Stimulated activated CD4-positive, alpha-beta T cell treated with anti-CD3 and anti-CD28 coated beads, TNF-alpha, amount 100 ng/mL, for 24 hours (primary cell): ENCODE results near the gene SLC25A45.
A peak's percentile ranks its signal among the peaks of the same experiment; 100 is the strongest.

ENCODE experiments used
- DNase-seq, 3 experiments: peaks; one replicate each; pipeline ENCODE4 v3.0.0-alpha.2; 2020; ENCODE audit warnings: low read depth in 3 of 3

The SLC25A45 gene

GRCh38 chr11:65389294-65389980, 7.0 kb upstream of the SLC25A45 start:
- no peak for DNase-seq

DNA sequence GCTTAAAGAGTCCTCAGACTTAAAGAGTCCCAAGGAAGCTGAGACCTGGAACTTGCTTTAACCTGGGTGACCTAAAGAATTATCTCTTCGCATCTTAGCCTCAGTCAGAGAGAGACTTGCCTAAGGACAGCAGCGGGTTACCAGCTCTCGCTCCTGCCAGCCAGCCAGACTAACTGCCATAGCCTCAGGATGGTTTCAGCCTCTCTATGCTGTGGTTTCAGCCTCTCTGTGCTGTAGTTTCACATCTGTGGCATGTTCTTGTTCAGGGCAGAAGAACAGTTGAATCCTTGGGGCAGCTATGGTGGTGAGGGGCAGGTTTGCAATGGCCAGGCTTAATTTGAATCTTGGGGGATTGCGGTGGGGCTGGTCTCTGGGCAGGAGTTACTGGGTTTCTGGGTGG, 6.3 kb upstream of the SLC25A45 start:
- DNase-seq: no peak

GRCh38 chr11:65386307-65387140, 4.1 kb upstream of the SLC25A45 start, which contains the start of gene FRMD8:
FRMD8 (plus strand) TSS chr11:65386637; CDS start chr11:65387037, 400 bp downstream.
- peak; percentile 67 to 82 (median 74) for DNase-seq

DNA sequence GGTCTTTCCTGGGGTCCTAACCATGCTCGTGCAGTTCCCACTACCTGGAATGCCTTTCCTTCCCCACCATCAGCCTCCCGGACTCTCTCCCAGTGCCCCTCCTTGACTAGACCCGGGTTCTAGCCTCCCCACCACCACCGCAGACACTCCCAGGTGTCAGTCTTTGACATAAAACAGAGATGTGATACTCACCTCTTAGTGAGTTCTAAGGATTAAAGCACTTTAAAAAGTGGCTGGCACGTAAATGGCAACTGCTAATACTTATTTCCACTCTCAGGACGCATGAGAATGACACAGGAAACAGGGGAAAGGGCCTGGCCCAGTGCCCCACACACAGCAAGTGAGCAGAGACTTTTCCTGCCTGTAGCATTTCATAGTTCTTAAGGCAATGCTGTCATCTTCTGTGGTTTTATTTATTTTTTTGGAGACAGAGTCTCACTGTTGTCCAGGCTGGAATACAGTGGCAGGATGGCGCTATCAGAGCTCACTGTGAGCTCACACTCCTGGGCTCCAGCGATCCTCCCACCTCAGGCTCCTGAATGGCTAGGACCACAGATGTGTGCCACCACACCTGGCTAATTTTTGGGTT, 1.9 kb upstream of the SLC25A45 start:
- DNase-seq: peak in 1 of 3 experiments; percentile 14

DNA sequence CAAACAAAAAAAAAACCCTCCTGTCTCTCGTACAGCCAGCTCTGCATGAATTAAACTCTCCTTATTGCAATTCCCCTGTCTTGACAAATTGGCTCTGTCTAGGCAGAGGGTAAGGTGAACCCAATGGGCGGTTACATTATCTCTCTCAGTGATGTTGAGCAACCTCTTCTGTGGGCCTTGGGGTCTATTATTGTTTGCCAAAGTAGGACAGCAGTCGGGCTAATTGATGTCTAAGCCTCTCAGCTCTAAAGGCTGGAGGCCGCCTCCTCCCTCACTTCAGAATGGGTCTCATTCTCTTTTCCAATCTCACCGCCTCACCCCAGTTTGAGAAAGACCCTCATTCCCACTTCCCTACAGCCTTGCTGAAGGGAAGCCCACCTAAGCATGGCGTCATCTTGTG, 1.3 kb upstream of the SLC25A45 start:
- no peak for DNase-seq

- no peak for DNase-seq
These were observed 440 bp upstream of the SLC25A45 start for GRCh38 chr11:65382804-65383368.

DNA sequence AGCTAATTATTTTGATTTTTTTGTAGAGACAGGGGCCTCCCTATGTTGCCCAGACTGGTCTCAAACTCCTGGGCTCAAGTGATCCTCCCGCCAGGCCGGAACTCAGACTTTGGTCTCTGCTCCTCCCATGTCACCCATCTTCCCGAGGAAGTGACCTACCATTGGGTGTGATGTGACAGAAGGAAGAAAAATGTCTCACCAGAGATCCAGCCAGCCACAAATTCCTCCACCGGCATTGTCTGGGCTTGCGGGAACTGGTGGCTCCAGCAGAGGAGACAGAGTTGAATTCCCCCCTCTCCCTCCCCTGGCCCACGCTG, 772 bp downstream of the SLC25A45 start:
- peak in 1 of 3 experiments; percentile 30 for DNase-seq

- DNase-seq: no peak
These were observed 1.9 kb downstream of the SLC25A45 start for GRCh38 chr11:65380460-65381119.

DNA sequence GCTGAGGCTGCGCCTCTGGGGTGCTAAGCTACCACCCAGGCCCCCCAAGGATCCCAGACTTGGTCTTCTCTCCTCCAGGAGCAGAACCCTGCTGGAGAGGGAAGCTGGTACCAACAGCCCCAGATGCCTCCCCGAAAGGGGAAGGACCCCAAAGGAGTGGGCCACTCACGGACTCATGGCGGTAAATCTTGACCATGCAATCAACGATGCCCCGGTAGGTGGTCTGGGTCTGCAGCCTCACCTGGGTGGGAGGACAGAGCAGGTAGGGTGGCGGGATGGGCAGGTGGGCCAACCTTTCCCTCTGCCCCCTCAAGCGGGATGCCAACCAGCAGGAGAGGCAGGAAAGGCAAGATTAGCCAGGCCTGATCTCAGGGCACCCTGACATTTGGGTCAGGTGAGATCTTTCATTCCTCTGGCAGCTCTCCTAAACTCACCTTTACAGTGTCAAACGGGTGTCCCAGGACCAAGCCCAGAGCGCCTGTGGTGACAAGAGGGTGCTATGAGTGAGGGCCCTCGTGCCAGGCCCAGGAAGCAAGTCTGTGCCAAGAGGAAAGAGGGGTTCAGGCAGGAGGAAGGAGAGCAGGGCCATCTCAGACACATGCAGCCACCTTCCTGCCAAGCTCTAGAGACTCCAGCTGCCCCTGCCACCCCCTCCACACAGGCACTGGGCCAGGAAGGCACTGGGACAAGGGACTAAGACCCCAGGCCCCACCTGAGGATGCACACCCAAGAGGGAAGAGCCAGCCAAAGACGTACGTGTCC, 2.6 kb downstream of the SLC25A45 start:
- no peak for DNase-seq

DNA sequence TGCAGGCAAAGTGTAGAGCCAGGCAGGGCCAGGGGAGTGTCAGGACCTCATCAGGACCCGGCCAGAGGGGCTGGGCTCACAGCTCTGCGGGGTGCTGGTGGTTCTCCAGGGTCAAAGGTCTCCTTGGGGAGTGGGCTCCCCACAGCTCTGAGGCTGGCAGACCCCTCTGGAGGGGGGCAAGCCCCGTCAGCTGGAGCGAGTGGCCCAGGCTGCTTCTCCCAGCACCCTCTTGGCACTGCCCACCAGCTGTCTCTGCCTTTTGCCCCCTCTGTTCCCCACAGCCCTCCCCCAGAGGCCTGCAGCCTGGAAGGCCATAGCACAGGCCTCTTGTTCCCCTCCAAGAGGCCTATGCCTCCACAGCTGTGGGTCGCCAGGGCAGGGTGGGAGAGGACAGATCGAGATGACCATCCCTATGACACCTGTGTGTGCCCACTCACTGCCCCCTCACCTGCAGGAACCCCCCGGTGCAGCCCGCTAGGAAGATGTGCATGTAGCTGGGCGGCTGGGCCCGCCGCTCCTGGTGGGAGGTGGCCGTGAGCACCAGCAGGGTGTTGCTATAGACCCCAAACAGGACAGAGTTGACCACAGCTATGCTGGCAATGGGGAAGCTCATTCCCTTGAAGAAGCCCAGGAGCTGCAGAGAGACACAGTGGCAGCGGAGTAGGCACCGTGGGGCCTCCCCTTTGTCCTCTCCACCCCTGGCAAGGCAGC, 3.4 kb downstream of the SLC25A45 start:
- DNase-seq: no peak

DNA sequence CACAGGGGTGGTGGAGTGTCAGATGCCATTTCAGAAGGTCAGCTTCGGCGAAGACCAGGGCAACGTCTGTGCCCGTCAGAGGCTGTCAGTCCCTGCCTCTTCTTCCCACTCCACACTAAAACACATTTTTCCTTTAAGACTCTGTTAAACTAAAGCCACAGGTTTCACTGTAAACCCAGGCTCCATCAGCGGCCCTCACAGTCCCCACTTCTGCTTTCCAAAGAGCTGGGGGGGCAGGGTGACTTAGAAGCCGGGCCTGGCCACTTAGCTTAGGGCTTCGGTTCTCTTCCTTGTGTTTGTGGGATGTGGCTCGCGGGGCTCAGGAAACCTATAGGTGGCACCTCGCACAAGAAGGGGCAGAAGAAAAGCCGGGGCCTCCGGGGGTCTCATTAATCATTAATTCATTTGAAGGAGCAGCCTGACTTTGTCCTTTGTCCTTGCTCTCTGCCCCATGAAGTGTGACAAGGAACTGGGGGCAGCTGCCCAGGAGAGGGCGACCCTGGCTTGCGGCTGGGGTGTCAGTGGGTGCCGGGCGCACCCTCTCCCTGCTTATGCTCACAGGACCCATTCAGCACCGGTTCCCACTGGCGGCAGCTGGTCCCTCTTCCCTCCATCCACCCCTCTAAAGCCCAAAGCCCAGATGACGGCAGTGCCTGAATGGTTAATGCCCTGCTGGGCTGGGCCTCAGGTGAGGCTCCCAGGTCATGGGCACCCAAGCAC, 4.1 kb downstream of the SLC25A45 start:
- no peak for DNase-seq

- no peak for DNase-seq
These were observed 4.7 kb downstream of the SLC25A45 start for GRCh38 chr11:65377777-65378176.

- no peak for DNase-seq
These were observed 5.4 kb downstream of the SLC25A45 start for GRCh38 chr11:65377036-65377435.

- DNase-seq: no peak
These were observed 6.2 kb downstream of the SLC25A45 start for GRCh38 chr11:65376138-65376713.

DNA sequence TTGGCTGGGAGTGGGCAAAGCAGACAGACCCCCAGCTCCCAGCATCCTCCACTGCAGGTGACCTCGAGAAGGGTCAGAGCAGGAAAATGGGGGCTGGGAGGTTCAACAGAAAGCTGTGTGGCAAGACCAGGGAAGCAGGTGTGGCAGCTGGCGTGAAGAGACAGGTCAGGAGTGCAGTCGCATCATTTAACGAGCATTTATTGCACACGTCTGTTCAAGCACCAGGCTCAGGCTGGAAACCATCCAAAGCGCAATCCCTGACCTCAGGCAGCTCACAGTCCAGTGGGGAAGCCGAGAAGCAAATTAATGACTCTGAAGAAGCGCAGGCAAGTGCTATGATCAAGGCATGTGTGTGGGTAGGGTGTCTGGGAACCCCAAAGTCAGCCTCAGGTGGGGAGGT, 7.4 kb downstream of the SLC25A45 start:
- no peak for DNase-seq

- no peak for DNase-seq
These were observed 8.4 kb downstream of the SLC25A45 start for GRCh38 chr11:65373839-65374580.

GRCh38 chr11:65370659-65371049, 11.8 kb downstream of the SLC25A45 start:
- no peak for DNase-seq

GRCh38 chr11:65366340-65366773, 16.1 kb downstream of the SLC25A45 start:
- DNase-seq: no peak

- no peak for DNase-seq
These were observed 18.7 kb downstream of the SLC25A45 start for GRCh38 chr11:65363770-65364169.
